B cell (primary cell): ENCODE data around the gene AGPAT1. TPM values are rescaled to one million over a fixed set of nuclear protein-coding genes. Genes with fewer than 3 reads are reported as not detected.

Experiments
- ATAC-seq: fragments of 200-7000 bp; cut with Tn5 transposase; one replicate; pipeline ENCODE4 v1.10.0; 2021; ENCODE audit warnings: low read depth, mild to moderate bottlenecking, moderate number of reproducible peaks, moderate library complexity
- CTCF ChIA-PET: fragments of 350-600 bp; sonication (Branson Sonifier 250); formaldehyde crosslinking; loops from one replicate; lab custom pipeline; 2021; ENCODE audit warnings: antibody characterized with exemption, inconsistent platforms; lab: Charles Lee
- POLR2A ChIA-PET: fragments of 350-600 bp; sonication (Branson Sonifier 250); formaldehyde crosslinking; loops from one replicate; lab custom pipeline; 2021; ENCODE audit warnings: antibody characterized with exemption; lab: Charles Lee
- DNase-seq: peaks from one replicate; pipeline ENCODE4 v3.0.0; 2013
- H2AFZ ChIP-seq: 2 replicates; pipeline ENCODE4 v1.6.1; 2012; ENCODE audit warnings: mild to moderate bottlenecking, low read depth, low read length; ENCODE audit not compliant: insufficient read depth, poor library complexity, severe bottlenecking
- H3K27ac ChIP-seq, 2 donors: 1 replicate in 1 of 2; 2 replicates in 1 of 2; pipeline ENCODE4 v1.5.1; 2012 to 2013; ENCODE audit warnings: low read length in 2 of 2, mild to moderate bottlenecking in 2 of 2, moderate library complexity in 1 of 2
- H3K27me3 ChIP-seq, 4 experiments: fragments of 200-600 bp in 1 of 4; sonication (generic) in 1 of 4; replicated peaks in 1 of 4; 1 replicate in 2 of 4; 2 replicates in 2 of 4; pipeline versions ENCODE4 v1.6.1 to v1.7.0; 2013 to 2016; ENCODE audit warnings: low read length in 3 of 4, mild to moderate bottlenecking in 2 of 4, mixed read lengths in 1 of 4, moderate library complexity in 1 of 4; ENCODE audit not compliant: insufficient read depth in 4 of 4, control insufficient read depth in 3 of 4; ENCODE audit errors: control extremely low read depth in 1 of 4
- H3K36me3 ChIP-seq, 2 experiments: replicated peaks in 1 of 2; 1 replicate in 1 of 2; 2 replicates in 1 of 2; pipeline versions ENCODE4 v1.6.1 to v1.7.1; 2013; ENCODE audit warnings: low read length in 1 of 2; ENCODE audit not compliant: insufficient read depth in 2 of 2, control insufficient read depth in 1 of 2; ENCODE audit errors: control extremely low read depth in 1 of 2, extremely low read depth in 1 of 2
- H3K4me1 ChIP-seq, 2 donors: fragments of 200-600 bp in 1 of 2; sonication (generic) in 1 of 2; 1 replicate in 1 of 2; 2 replicates in 1 of 2; pipeline versions ENCODE4 v1.5.1 to v1.6.1; 2013 to 2017; ENCODE audit warnings: low read length in 2 of 2; ENCODE audit not compliant: control insufficient read depth in 2 of 2, insufficient read depth in 2 of 2
- H3K4me2 ChIP-seq: replicated peaks from 2 replicates; pipeline ENCODE3; 2012; ENCODE audit warnings: mild to moderate bottlenecking, low read depth, low read length; ENCODE audit not compliant: poor library complexity, severe bottlenecking
- H3K4me3 ChIP-seq, 5 experiments: fragments of 200-600 bp in 1 of 5; sonication (generic) in 1 of 5; 1 replicate in 3 of 5; 2 replicates in 2 of 5; pipeline versions ENCODE4 v1.5.1 to v1.7.0; 2011 to 2016; ENCODE audit warnings: low read length in 4 of 5, mild to moderate bottlenecking in 4 of 5, low read depth in 2 of 5, control low read depth in 1 of 5, moderate library complexity in 1 of 5; ENCODE audit not compliant: insufficient read depth in 1 of 5; ENCODE audit errors: control extremely low read depth in 1 of 5, extremely low read depth in 1 of 5
- H3K79me2 ChIP-seq: fragments of 200-600 bp; sonication (generic); one replicate; pipeline ENCODE4 v1.6.0; 2016; ENCODE audit warnings: low read length; ENCODE audit not compliant: control insufficient read depth, insufficient read depth
- H3K9ac ChIP-seq: fragments of 200-600 bp; sonication (generic); 2 replicates; pipeline ENCODE4 v1.6.1; 2017; ENCODE audit warnings: mild to moderate bottlenecking, low read length, moderate library complexity
- H3K9me3 ChIP-seq, 3 donors: one replicate each; pipeline versions ENCODE4 v1.6.1 to v1.7.1; 2013; ENCODE audit warnings: low read length in 2 of 3; ENCODE audit not compliant: control insufficient read depth in 2 of 3, insufficient read depth in 1 of 3; ENCODE audit errors: control extremely low read depth in 1 of 3
- H4K20me1 ChIP-seq: 2 replicates; pipeline ENCODE4 v1.6.0; 2012; ENCODE audit warnings: mild to moderate bottlenecking, low read length; ENCODE audit not compliant: insufficient read depth, control insufficient read depth, poor library complexity, severe bottlenecking
- H3K27ac Mint-ChIP-seq: one replicate; pipeline ENCODE4 v1.8.0; 2021; ENCODE audit warnings: mixed read lengths
- H3K27me3 Mint-ChIP-seq: one replicate; pipeline ENCODE4 v1.8.0; 2021; ENCODE audit warnings: mixed read lengths
- H3K4me1 Mint-ChIP-seq: one replicate; pipeline ENCODE4 v1.8.0; 2021; ENCODE audit warnings: mixed read lengths
- H3K4me3 Mint-ChIP-seq: one replicate; pipeline ENCODE4 v1.8.0; 2021; ENCODE audit warnings: mixed read lengths
- H3K9me3 Mint-ChIP-seq: one replicate; pipeline ENCODE4 v1.8.0; 2022; ENCODE audit warnings: mixed read lengths; ENCODE audit not compliant: insufficient read depth
- CTCF ChIP-seq: fragments of 200-600 bp; IDR thresholded peaks from one replicate; pipeline ENCODE4 v1.8.0; 2022; ENCODE audit warnings: antibody characterized with exemption, mild to moderate bottlenecking
- EZH2 ChIP-seq: IDR thresholded peaks from 2 replicates; pipeline ENCODE4 v1.6.1; 2012; ENCODE audit warnings: borderline replicate concordance, low read depth, mild to moderate bottlenecking, moderate library complexity, low read length; ENCODE audit not compliant: insufficient read depth, poor library complexity, severe bottlenecking
- WGBS: methylation state at CpG from one replicate; pipeline ENCODE4 v1.1.5; 2013; ENCODE audit warnings: missing lambda C conversion rate; ENCODE audit not compliant: insufficient coverage; 5-methylcytosine and 5-hydroxymethylcytosine counted together
- intact Hi-C: fragments of 100-400 bp; cut with micrococcal nuclease; formaldehyde crosslinking; loops from one replicate; pipeline ENCODE4 v1.10.0; 2022
- polyA plus RNA-seq: library from polyadenylated mRNA; depleted of rRNA; stranded (reverse); fragments of >200 nt; gene quantifications from 2 replicates; pipeline ENCODE4 v1.2.3, GENCODE V29; 2012
- total RNA-seq, 2 donors: library from RNA; stranded (reverse); fragments of 120-200 nt in 1 of 2; gene quantifications; 1 replicate in 1 of 2; 2 replicates in 1 of 2; pipeline versions ENCODE4 v1.2.3 to v1.2.4, GENCODE V29; 2013 to 2022

Gene AGPAT1
- total and polyA plus RNA-seq, 2 donors (not counting 1 experiment from before 2014, with no cell fraction given): 29.8 to 37.1 TPM

GRCh38 chr6:32127717-32128592 is 47.9 kb downstream of the AGPAT1 start, which contains the start of gene ATF6B:
Gene ATF6B, minus strand, starts transcription at chr6:32128246. Its CDS starts 39 bp downstream, at chr6:32128207.
- peak within 1 kb of the TSS; percentile 86 for H3K4me2 ChIP-seq
- peaks cover 9% of the 10 kb centered on the region for H4K20me1 ChIP-seq
- intact Hi-C loops: loop anchor here (1.0 to 10.0 kb wide), 2 partner anchors 50 to 667 kb away; partner anchors contain the start of gene RNF5
- H3K4me3 Mint-ChIP-seq: peak within 1 kb of the TSS; percentile 98
- CTCF ChIA-PET: interaction anchor here (0.6 to 4.8 kb wide), 12 partner anchors 8 to 1494 kb away, joined by 3 to 40 read pairs (median 3); partner anchors contain the start of genes GPSM3 and LY6G5C
- peaks cover 26 to 36% of the 10 kb centered on the region in 2 donors for H3K4me1 ChIP-seq
- H3K27me3 ChIP-seq: no peaks in the 10 kb centered on the region
- no peaks in the 10 kb centered on the region for H3K9me3 Mint-ChIP-seq
- H3K27ac ChIP-seq: peak within 1 kb of the TSS; percentile 62 to 91
- POLR2A ChIA-PET: interaction anchor here (0.5 to 2.0 kb wide), 9 partner anchors 14 to 766 kb away, joined by 3 to 15 read pairs (median 5); partner anchors contain the start of genes DXO, GPSM3 and PBX2
- under 1% methylated on average over 44 of the region's 44 CpGs for WGBS
- DNase-seq (peak; percentile 98), ATAC-seq (peak; percentile 92)
- H3K36me3 ChIP-seq: peaks cover 7 to 39% of the 10 kb centered on the region in 2 experiments
- H2AFZ ChIP-seq: peak within 1 kb of the TSS; percentile 90
- no peaks in the 10 kb centered on the region for H3K27me3 Mint-ChIP-seq
- peaks cover 48% of the 10 kb centered on the region for H3K4me1 Mint-ChIP-seq
- peak within 1 kb of the TSS; percentile 95 for H3K27ac Mint-ChIP-seq
- peak within 1 kb of the TSS; percentile 92 for H3K9ac ChIP-seq
- H3K9me3 ChIP-seq: peaks cover 0 to 2% (median 0%) of the 10 kb centered on the region in 3 donors
- TF ChIP-seq EZH2 (no peak), CTCF (no peak)
- peak within 1 kb of the TSS; percentile 82 to 100 (median 99) for H3K4me3 ChIP-seq
- H3K79me2 ChIP-seq: peaks cover 50% of the 10 kb centered on the region
